ENCODE results near the gene ACTR5.
A peak's percentile ranks its signal among the peaks of the same experiment; 100 is the strongest.

DNA sequence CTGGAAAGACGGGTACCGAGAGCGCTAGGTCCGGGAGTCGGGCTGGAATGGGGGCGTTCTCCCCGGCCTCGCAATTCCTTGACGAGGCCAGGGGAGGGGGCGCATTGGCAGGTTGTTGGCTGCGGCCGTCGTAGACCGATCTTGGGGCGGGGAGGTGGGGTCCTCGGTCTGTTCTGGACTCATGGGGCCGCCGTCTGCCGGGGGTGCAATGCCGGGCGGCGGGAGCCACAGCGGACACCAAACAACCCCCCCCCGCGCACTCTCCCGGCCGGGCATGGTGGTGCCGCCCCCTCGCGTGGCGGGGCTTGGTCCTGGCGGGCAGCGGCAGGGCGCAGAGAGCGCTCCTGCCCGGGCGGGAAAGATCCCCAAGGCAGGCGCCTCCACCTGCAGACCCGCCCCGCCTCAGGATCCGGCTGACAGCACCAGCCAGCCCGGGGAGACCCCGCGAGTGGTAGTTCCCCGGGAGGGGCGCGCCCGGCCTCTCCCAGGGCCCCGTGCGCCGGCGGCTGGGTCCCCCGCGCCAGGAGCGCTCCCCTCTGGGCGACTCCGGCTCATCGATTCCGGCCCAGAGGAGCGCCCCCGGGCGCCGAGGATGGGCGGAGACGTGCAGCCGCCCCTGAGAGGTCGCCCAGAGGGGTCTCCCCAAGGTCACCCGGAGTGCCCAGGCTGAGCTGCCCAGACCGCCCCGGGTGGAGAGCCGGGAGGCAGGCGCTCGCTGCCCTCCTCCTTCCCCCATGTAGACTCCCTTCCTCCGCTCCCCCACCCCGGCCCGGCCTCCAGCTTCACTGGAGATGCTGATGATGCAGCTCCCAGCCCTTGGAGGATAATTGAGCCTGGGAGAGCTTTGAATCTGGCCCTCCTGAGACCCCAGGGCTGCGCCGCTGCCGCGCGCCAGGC is 57.9 kb downstream of the ACTR5 start:
- TF ChIP-seq, protein P1, sequence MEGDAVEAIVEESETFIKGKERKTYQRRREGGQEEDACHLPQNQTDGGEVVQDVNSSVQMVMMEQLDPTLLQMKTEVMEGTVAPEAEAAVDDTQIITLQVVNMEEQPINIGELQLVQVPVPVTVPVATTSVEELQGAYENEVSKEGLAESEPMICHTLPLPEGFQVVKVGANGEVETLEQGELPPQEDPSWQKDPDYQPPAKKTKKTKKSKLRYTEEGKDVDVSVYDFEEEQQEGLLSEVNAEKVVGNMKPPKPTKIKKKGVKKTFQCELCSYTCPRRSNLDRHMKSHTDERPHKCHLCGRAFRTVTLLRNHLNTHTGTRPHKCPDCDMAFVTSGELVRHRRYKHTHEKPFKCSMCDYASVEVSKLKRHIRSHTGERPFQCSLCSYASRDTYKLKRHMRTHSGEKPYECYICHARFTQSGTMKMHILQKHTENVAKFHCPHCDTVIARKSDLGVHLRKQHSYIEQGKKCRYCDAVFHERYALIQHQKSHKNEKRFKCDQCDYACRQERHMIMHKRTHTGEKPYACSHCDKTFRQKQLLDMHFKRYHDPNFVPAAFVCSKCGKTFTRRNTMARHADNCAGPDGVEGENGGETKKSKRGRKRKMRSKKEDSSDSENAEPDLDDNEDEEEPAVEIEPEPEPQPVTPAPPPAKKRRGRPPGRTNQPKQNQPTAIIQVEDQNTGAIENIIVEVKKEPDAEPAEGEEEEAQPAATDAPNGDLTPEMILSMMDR (IDR thresholded peaks at IDR 0.05; ENCODE audit: poor library complexity, severe bottlenecking): peak; percentile 53
- peak; percentile 4 for TF ChIP-seq POLR2AphosphoS5 (IDR thresholded peaks at IDR 0.05)
- TF ChIP-seq EP300 (conservative IDR thresholded peaks at IDR 0.05; ENCODE audit: poor library complexity, severe bottlenecking): no peak
- TF ChIP-seq EZH2 (IDR thresholded peaks at IDR 0.05; ENCODE audit: borderline replicate concordance, insufficient read depth, low read length, poor library complexity, severe bottlenecking): no peak
- TF ChIP-seq, protein P2, sequence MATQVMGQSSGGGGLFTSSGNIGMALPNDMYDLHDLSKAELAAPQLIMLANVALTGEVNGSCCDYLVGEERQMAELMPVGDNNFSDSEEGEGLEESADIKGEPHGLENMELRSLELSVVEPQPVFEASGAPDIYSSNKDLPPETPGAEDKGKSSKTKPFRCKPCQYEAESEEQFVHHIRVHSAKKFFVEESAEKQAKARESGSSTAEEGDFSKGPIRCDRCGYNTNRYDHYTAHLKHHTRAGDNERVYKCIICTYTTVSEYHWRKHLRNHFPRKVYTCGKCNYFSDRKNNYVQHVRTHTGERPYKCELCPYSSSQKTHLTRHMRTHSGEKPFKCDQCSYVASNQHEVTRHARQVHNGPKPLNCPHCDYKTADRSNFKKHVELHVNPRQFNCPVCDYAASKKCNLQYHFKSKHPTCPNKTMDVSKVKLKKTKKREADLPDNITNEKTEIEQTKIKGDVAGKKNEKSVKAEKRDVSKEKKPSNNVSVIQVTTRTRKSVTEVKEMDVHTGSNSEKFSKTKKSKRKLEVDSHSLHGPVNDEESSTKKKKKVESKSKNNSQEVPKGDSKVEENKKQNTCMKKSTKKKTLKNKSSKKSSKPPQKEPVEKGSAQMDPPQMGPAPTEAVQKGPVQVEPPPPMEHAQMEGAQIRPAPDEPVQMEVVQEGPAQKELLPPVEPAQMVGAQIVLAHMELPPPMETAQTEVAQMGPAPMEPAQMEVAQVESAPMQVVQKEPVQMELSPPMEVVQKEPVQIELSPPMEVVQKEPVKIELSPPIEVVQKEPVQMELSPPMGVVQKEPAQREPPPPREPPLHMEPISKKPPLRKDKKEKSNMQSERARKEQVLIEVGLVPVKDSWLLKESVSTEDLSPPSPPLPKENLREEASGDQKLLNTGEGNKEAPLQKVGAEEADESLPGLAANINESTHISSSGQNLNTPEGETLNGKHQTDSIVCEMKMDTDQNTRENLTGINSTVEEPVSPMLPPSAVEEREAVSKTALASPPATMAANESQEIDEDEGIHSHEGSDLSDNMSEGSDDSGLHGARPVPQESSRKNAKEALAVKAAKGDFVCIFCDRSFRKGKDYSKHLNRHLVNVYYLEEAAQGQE (IDR thresholded peaks at IDR 0.05; ENCODE audit: borderline replicate concordance): no peak
- TF ChIP-seq MXI1 (conservative IDR thresholded peaks at IDR 0.05; ENCODE audit: poor library complexity, severe bottlenecking): peak; percentile 19

All from neural cell (in vitro differentiated cells).